ENCODE results near the gene HTRA1.

The HTRA1 gene

DNA sequence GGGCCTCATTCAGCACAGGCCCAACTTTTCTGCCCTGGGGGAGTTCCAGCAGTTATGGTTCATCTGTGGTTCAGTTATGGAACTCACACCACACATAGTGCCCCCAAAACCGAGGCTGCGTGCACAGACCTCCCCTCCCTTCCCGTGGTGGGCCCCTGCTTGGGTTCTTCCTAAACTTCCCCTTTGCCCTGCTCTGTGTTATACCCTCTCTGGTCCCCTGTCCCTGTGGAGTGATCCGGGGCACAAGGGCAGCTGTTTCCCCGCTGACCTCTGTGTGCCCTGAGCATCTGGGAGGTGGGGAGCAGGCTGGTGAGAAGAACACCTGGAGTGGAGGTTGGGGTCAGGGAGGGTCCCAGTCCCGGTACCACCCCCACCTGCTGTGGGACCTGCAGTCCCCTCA lies 39.4 kb downstream of the HTRA1 start:
- TF ChIP-seq, protein P1, sequence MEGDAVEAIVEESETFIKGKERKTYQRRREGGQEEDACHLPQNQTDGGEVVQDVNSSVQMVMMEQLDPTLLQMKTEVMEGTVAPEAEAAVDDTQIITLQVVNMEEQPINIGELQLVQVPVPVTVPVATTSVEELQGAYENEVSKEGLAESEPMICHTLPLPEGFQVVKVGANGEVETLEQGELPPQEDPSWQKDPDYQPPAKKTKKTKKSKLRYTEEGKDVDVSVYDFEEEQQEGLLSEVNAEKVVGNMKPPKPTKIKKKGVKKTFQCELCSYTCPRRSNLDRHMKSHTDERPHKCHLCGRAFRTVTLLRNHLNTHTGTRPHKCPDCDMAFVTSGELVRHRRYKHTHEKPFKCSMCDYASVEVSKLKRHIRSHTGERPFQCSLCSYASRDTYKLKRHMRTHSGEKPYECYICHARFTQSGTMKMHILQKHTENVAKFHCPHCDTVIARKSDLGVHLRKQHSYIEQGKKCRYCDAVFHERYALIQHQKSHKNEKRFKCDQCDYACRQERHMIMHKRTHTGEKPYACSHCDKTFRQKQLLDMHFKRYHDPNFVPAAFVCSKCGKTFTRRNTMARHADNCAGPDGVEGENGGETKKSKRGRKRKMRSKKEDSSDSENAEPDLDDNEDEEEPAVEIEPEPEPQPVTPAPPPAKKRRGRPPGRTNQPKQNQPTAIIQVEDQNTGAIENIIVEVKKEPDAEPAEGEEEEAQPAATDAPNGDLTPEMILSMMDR (IDR thresholded peaks at IDR 0.05; ENCODE audit: insufficient read depth, missing control alignments) = no peak
- FAIRE-seq = no peak
- DNase-seq (ENCODE audit: insufficient read length, low spot score) = no peak

DNA sequence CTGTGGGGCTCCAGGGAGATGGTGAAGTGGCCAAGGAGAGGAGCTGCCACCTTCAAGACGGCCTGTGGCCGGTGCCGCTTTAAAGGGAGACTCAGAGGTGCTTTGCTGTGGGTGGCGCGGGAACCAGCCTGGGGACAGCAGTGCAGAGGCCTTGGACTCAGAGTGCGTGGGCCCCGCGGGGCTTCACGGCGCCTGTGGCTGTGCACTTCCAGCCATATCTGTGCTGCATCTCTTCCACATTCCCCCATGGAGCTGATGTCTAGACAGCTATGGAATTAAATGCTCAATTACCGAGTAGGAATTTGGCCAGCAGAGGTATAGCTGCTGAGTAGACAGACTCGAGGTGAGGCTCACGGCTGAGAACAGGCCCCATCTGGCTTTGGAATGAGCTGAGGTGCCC lies 41.7 kb downstream of the HTRA1 start:
- FAIRE-seq (no peak), DNase-seq (ENCODE audit: insufficient read length, low spot score) (no peak)
- TF ChIP-seq, protein P1 (IDR thresholded peaks at IDR 0.05; ENCODE audit: insufficient read depth, missing control alignments) = no peak

DNA sequence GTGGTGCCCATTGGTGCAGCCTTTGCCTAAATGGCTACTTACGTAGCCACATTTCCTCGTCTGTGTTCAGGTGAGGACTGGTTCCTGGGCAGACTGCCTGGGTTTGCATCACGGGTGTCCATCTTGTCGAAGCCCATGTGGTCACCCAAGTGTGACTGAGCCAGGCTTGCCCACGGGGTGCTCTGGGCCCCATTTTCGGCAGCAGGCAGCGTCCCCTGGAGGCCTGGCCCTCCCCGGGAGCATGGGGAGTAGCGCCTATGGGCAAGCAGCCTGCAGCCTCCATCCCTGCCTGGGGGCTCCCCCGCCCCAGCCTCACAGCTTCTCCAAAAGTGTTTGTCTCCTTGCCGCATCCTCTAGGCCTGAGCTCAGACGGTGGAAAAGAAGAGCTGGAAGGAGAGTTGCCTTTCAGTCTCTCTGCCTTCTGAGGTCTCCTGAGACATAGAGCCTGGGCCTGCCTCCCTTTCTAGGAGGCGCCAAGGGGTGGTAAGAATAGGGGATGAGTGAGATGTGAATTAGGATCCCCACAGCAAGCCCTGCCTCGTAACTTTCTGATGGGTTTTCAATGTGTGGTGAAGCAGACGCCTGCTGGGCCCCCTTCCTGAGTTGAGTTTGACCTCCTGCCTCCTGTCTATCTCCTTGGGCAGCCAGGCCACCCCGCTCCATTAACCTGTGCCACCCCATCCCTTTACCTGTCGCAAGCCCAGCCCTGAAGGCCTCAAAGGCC lies 42.7 kb downstream of the HTRA1 start:
- DNase-seq (ENCODE audit: insufficient read length, low spot score) (no peak), FAIRE-seq (no peak)
- TF ChIP-seq, protein P1 (IDR thresholded peaks at IDR 0.05; ENCODE audit: insufficient read depth, missing control alignments) = no peak

DNA sequence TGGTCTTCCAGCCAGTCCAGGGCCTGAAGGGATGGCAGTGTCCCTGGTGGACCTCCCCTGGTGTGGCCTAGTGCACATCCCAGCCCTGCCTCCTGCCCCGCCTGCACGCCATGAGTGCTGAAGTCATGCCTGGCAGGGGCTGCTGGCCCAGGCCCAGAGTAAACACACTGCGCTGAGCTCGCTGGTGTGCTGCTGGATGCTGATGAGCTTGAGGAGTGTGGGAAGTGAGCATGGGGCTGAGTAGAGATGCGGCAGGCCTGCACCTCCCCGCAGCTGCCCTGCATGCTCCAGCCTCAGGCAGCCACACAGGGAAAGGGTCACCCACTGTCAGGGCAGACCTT lies 43.2 kb downstream of the HTRA1 start:
- DNase-seq (ENCODE audit: insufficient read length, low spot score) (no peak), FAIRE-seq (no peak)
- TF ChIP-seq, protein P1 (IDR thresholded peaks at IDR 0.05; ENCODE audit: insufficient read depth, missing control alignments) = no peak

DNA sequence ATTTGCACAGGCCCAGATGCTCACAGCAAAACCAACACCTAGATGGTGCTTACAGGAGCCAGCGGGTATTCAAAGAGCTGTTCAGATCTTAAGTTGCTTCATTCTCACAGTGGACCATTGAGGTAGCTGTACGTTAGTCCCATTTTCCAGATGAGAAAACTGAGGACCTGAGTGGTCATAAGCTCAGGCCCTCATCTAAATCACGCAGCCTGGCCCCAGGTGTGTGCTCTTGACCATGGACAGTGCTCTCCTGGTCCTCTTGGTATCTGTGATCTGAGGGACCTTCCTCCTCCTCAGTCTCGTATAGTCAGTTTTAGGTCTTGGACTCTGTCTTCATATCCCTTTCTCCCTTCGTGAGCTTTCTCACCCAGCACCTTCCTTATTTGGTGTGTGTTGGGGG lies 43.7 kb downstream of the HTRA1 start:
- DNase-seq (ENCODE audit: insufficient read length, low spot score) = no peak
- TF ChIP-seq, protein P1 (IDR thresholded peaks at IDR 0.05; ENCODE audit: insufficient read depth, missing control alignments) = no peak
- no peak for FAIRE-seq

DNA sequence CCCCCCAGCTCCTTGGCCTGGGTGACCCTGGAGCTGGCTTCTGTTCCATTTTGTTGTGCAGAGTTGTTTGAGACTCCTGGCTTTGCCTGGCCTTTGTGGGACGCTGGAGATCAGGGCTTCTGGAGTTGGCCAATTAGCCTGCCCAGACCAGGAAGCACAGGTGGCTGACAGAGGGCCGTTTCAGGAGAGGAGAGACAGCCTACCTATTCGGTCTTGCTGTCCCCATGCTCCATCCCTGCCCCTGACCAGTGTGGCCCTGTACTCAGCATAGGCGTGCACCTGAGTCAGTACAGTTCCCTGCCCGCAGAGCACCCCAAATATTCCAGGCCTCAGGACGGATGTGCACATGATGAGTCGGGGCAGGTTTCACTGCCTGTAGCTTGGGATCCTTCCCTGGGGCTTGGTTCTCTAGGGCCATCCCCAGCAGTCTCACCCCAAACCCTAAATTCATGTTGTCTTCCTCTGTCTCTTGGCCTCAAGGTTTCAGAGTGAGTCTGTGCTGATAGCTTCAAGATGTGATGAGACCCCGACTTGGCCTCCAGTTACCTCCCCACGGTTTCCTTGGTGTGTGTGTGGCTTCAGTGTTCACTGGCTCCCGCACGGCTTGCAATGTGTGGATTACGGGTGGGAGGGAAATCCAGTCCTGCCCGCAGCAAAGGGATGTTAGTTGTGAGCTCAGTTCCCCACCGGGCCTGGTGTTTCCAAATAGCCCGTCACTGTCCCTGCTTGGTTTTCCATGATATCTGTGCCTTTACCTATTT lies 44.7 kb downstream of the HTRA1 start:
- DNase-seq (ENCODE audit: insufficient read length, low spot score) (no peak), FAIRE-seq (no peak)

More for the DNA sequence above, 44.7 kb downstream of the HTRA1 start:
- TF ChIP-seq, protein P1 (IDR thresholded peaks at IDR 0.05; ENCODE audit: insufficient read depth, missing control alignments) = no peak

All from D721Med (cell line).